Memory B cell (primary cell): ENCODE results near the gene SDK1.

Experiments
- ATAC-seq: fragments of 150-1000 bp; cut with Tn5 transposase; 2 replicates; pipeline ENCODE4 v1.10.0; 2021; ENCODE audit warnings: low read depth, mild to moderate bottlenecking, moderate library complexity
- DNase-seq, 2 donors: peaks; one replicate each; pipeline ENCODE4 v3.0.0; 2022; ENCODE audit warnings: low spot score in 2 of 2
- H3K27ac Mint-ChIP-seq: one replicate; pipeline ENCODE4 v1.8.0; 2022; ENCODE audit warnings: mild to moderate bottlenecking, moderate library complexity, mixed read lengths
- H3K27me3 Mint-ChIP-seq: one replicate; pipeline ENCODE4 v1.8.0; 2022; ENCODE audit warnings: mixed read lengths
- H3K36me3 Mint-ChIP-seq: one replicate; pipeline ENCODE4 v1.8.0; 2022; ENCODE audit warnings: mild to moderate bottlenecking, mixed read lengths
- H3K4me1 Mint-ChIP-seq: one replicate; pipeline ENCODE4 v1.8.0; 2022; ENCODE audit warnings: mixed read lengths
- H3K4me3 Mint-ChIP-seq: one replicate; pipeline ENCODE4 v1.8.0; 2022; ENCODE audit warnings: mild to moderate bottlenecking, moderate library complexity, mixed read lengths
- H3K9me3 Mint-ChIP-seq: one replicate; pipeline ENCODE4 v1.8.0; 2022; ENCODE audit warnings: mixed read lengths

The SDK1 gene

GRCh38 chr7:3301831-3302618 lies 973 bp downstream of the SDK1 start:
- H3K4me1 Mint-ChIP-seq = peaks cover 8% of the 10 kb centered on the region
- H3K27me3 Mint-ChIP-seq = peaks cover 12% of the 10 kb centered on the region
- H3K9me3 Mint-ChIP-seq = peaks cover 3% of the 10 kb centered on the region
- H3K4me3 Mint-ChIP-seq = peak overlapping the region; percentile 83
- DNase-seq = peak; percentile 23 to 37
- no peak for ATAC-seq
- peak overlapping the region; percentile 39 for H3K27ac Mint-ChIP-seq
- H3K36me3 Mint-ChIP-seq = no peaks in the 10 kb centered on the region

- ATAC-seq (no peak), DNase-seq (no peak)
- peaks cover 12% of the 10 kb centered on the region for H3K27me3 Mint-ChIP-seq
- H3K9me3 Mint-ChIP-seq = no peaks in the 10 kb centered on the region
- H3K27ac Mint-ChIP-seq = peak overlapping the region; percentile 39
- H3K4me1 Mint-ChIP-seq = peaks cover 5% of the 10 kb centered on the region
- no peaks in the 10 kb centered on the region for H3K36me3 Mint-ChIP-seq
- peak overlapping the region; percentile 83 for H3K4me3 Mint-ChIP-seq
Measured at GRCh38 chr7:3302681-3303320, 1.7 kb downstream of the SDK1 start.

- ATAC-seq (no peak), DNase-seq (no peak)
- H3K36me3 Mint-ChIP-seq = no peaks in the 10 kb centered on the region
- H3K9me3 Mint-ChIP-seq = no peaks in the 10 kb centered on the region
- H3K27me3 Mint-ChIP-seq = peaks cover 9% of the 10 kb centered on the region
- no peak overlapping the region for H3K27ac Mint-ChIP-seq
- no peak overlapping the region for H3K4me3 Mint-ChIP-seq
- peaks cover 5% of the 10 kb centered on the region for H3K4me1 Mint-ChIP-seq
Measured at GRCh38 chr7:3304131-3304530, 3.1 kb downstream of the SDK1 start.

- peaks cover 7% of the 10 kb centered on the region for H3K27me3 Mint-ChIP-seq
- H3K4me3 Mint-ChIP-seq = no peak overlapping the region
- ATAC-seq (no peak), DNase-seq (no peak)
- no peaks in the 10 kb centered on the region for H3K9me3 Mint-ChIP-seq
- no peak overlapping the region for H3K27ac Mint-ChIP-seq
- H3K36me3 Mint-ChIP-seq = no peaks in the 10 kb centered on the region
- peaks cover 4% of the 10 kb centered on the region for H3K4me1 Mint-ChIP-seq
Measured at GRCh38 chr7:3307435-3307834, 6.4 kb downstream of the SDK1 start.

GRCh38 chr7:3309140-3309539 lies 8.1 kb downstream of the SDK1 start:
- H3K27ac Mint-ChIP-seq = no peak overlapping the region
- ATAC-seq = no peak
- no peaks in the 10 kb centered on the region for H3K36me3 Mint-ChIP-seq

GRCh38 chr7:3309956-3310355 lies 8.9 kb downstream of the SDK1 start:
- H3K36me3 Mint-ChIP-seq = no peaks in the 10 kb centered on the region

More at GRCh38 chr7:3309140-3309539, 8.1 kb downstream of the SDK1 start:
- Mint-ChIP-seq H3K27me3 (peaks cover 8% of the 10 kb centered on the region), H3K4me1 (peaks cover 5% of the 10 kb centered on the region), H3K4me3 (no peak overlapping the region), H3K9me3 (no peaks in the 10 kb centered on the region)
- DNase-seq = no peak

GRCh38 chr7:3310884-3311283 lies 9.8 kb downstream of the SDK1 start:
- no peak overlapping the region for H3K4me3 Mint-ChIP-seq
- no peaks in the 10 kb centered on the region for H3K9me3 Mint-ChIP-seq
- DNase-seq (no peak), ATAC-seq (no peak)
- H3K27ac Mint-ChIP-seq = no peak overlapping the region
- H3K36me3 Mint-ChIP-seq = no peaks in the 10 kb centered on the region
- peaks cover 9% of the 10 kb centered on the region for H3K27me3 Mint-ChIP-seq
- H3K4me1 Mint-ChIP-seq = peaks cover 5% of the 10 kb centered on the region

More at GRCh38 chr7:3309956-3310355, 8.9 kb downstream of the SDK1 start:
- DNase-seq (no peak), ATAC-seq (no peak)
- no peaks in the 10 kb centered on the region for H3K9me3 Mint-ChIP-seq
- H3K4me3 Mint-ChIP-seq = no peak overlapping the region
- no peak overlapping the region for H3K27ac Mint-ChIP-seq
- H3K4me1 Mint-ChIP-seq = peaks cover 5% of the 10 kb centered on the region
- H3K27me3 Mint-ChIP-seq = peaks cover 10% of the 10 kb centered on the region

GRCh38 chr7:3312583-3312982 lies 11.5 kb downstream of the SDK1 start:
- Mint-ChIP-seq H3K4me3 (no peak overlapping the region), H3K4me1 (peaks cover 5% of the 10 kb centered on the region)

GRCh38 chr7:3318874-3319273 lies 17.8 kb downstream of the SDK1 start:
- H3K4me1 Mint-ChIP-seq = peaks cover 3% of the 10 kb centered on the region
- H3K36me3 Mint-ChIP-seq = no peaks in the 10 kb centered on the region
- H3K27ac Mint-ChIP-seq = no peak overlapping the region
- H3K27me3 Mint-ChIP-seq = peaks cover 2% of the 10 kb centered on the region
- DNase-seq = no peak
- H3K4me3 Mint-ChIP-seq = no peak overlapping the region
- no peak for ATAC-seq
- H3K9me3 Mint-ChIP-seq = peaks cover 3% of the 10 kb centered on the region

More at GRCh38 chr7:3312583-3312982, 11.5 kb downstream of the SDK1 start:
- no peak for DNase-seq
- Mint-ChIP-seq H3K27me3 (peaks cover 9% of the 10 kb centered on the region), H3K36me3 (no peaks in the 10 kb centered on the region), H3K27ac (no peak overlapping the region), H3K9me3 (no peaks in the 10 kb centered on the region)
- ATAC-seq = peak; percentile 55

- no peaks in the 10 kb centered on the region for H3K36me3 Mint-ChIP-seq
- H3K4me3 Mint-ChIP-seq = no peak overlapping the region
- peaks cover 3% of the 10 kb centered on the region for H3K4me1 Mint-ChIP-seq
- ATAC-seq = no peak
- H3K27ac Mint-ChIP-seq = no peak overlapping the region
- H3K27me3 Mint-ChIP-seq = no peaks in the 10 kb centered on the region
- peaks cover 3% of the 10 kb centered on the region for H3K9me3 Mint-ChIP-seq
- no peak for DNase-seq
Measured at GRCh38 chr7:3321206-3321605, 20.2 kb downstream of the SDK1 start.

GRCh38 chr7:3321745-3322144 lies 20.7 kb downstream of the SDK1 start:
- Mint-ChIP-seq H3K27ac (no peak overlapping the region), H3K9me3 (peaks cover 3% of the 10 kb centered on the region), H3K4me1 (peaks cover 3% of the 10 kb centered on the region), H3K36me3 (no peaks in the 10 kb centered on the region), H3K27me3 (no peaks in the 10 kb centered on the region), H3K4me3 (no peak overlapping the region)
- DNase-seq (no peak), ATAC-seq (no peak)

GRCh38 chr7:3326246-3326645 lies 25.2 kb downstream of the SDK1 start:
- no peak for ATAC-seq
- DNase-seq = no peak
- peaks cover 3% of the 10 kb centered on the region for H3K4me1 Mint-ChIP-seq
- peaks cover 4% of the 10 kb centered on the region for H3K9me3 Mint-ChIP-seq
- H3K27me3 Mint-ChIP-seq = peaks cover 6% of the 10 kb centered on the region
- no peaks in the 10 kb centered on the region for H3K36me3 Mint-ChIP-seq
- no peak overlapping the region for H3K4me3 Mint-ChIP-seq
- no peak overlapping the region for H3K27ac Mint-ChIP-seq

GRCh38 chr7:3327099-3327498 lies 26.0 kb downstream of the SDK1 start:
- Mint-ChIP-seq H3K4me1 (no peaks in the 10 kb centered on the region), H3K27me3 (peaks cover 6% of the 10 kb centered on the region), H3K27ac (no peak overlapping the region), H3K4me3 (no peak overlapping the region), H3K9me3 (peaks cover 1% of the 10 kb centered on the region), H3K36me3 (no peaks in the 10 kb centered on the region)
- no peak for DNase-seq
- no peak for ATAC-seq

- no peak overlapping the region for H3K4me3 Mint-ChIP-seq
- H3K9me3 Mint-ChIP-seq = peaks cover 1% of the 10 kb centered on the region
- ATAC-seq (no peak), DNase-seq (no peak)
- H3K36me3 Mint-ChIP-seq = no peaks in the 10 kb centered on the region
- H3K27ac Mint-ChIP-seq = no peak overlapping the region
- H3K27me3 Mint-ChIP-seq = peaks cover 6% of the 10 kb centered on the region
- no peaks in the 10 kb centered on the region for H3K4me1 Mint-ChIP-seq
Measured at GRCh38 chr7:3327655-3328054, 26.6 kb downstream of the SDK1 start.
